Fibroblast of pulmonary artery (primary cell): ENCODE measurements around the gene DZANK1.
"Not testable (repeated sequence)": the region's sequence is repeated elsewhere in the genome, so short reads cannot be mapped to it uniquely, and the experiment has no call there.

Source experiments
- DNase-seq: peaks from one replicate; pipeline ENCODE4 v3.0.0-alpha.2; 2010; ENCODE audit warnings: low read depth
- H3K4me3 ChIP-seq: replicated peaks from 2 replicates; pipeline ENCODE4 v1.5.1; 2011; ENCODE audit warnings: low read depth, mild to moderate bottlenecking, control low read depth, low read length, moderate library complexity
- CTCF ChIP-seq: IDR thresholded peaks from 2 replicates; pipeline ENCODE4 v1.5.1; 2011; ENCODE audit warnings: mild to moderate bottlenecking, control low read depth, low read length, inconsistent platforms; ENCODE audit errors: missing control alignments

DZANK1 gene

GRCh38 chr20:18362916-18363315, 103.9 kb downstream of the DZANK1 start:
- no peak for TF ChIP-seq CTCF
- DNase-seq: no peak
- H3K4me3 ChIP-seq: no peak overlapping the region

DNA sequence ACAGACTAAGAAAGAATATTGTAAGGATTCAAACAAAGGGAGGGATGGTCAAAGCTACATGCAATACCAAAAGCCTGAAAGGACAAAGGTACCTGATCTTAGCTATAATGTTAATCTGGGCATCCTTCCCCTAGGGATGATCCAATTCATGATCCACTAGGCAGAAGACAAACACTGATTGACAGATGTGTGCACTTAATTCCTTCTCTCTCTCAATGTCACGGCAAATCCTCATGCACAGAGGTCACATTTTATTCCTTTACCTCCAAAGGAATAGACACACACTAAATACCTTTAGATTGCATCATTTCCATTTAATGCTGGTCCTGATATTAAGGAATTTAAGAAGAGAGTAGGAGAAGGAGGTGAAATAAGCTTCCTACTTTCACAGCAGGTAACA, 105.2 kb downstream of the DZANK1 start:
- no peak overlapping the region for H3K4me3 ChIP-seq
- DNase-seq: no peak
- TF ChIP-seq CTCF: no peak

- DNase-seq: no peak
- H3K4me3 ChIP-seq: no peak overlapping the region
These were observed 106.2 kb downstream of the DZANK1 start for GRCh38 chr20:18360635-18361034.

GRCh38 chr20:18359854-18360253, 107.0 kb downstream of the DZANK1 start:
- TF ChIP-seq CTCF: no peak
- no peak for DNase-seq
- H3K4me3 ChIP-seq: no peak overlapping the region

More at GRCh38 chr20:18360635-18361034, 106.2 kb downstream of the DZANK1 start:
- TF ChIP-seq CTCF: no peak

DNA sequence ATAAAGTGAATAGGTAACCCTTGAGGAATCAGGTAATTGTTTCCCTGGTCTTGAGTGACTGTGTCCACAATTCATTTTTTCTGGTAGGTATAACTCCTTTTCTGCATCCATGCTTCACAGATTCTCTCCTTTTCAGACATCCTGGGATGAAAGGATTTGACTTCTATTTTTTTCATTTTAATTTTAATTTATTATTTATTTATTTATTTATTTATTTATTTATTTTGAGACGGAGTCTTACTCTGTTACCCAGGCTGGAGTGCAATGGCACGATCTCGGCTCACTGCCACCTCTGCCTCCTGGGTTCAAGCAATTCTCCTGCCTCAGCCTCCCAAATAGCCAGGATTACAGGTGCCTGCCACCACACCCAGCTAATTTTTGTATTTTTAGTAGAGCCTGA, 117.1 kb downstream of the DZANK1 start:
- not testable (repeated sequence) for DNase-seq, H3K4me3 ChIP-seq
